Gastrocnemius medialis (tissue), 4 donors: Measurements from ENCODE around the gene DDX53.

Experiments used
- CTCF ChIP-seq, 5 experiments: fragments of 450-650 bp in 3 of 5; fragments of 200-600 bp in 2 of 5; sonication (generic) in 2 of 5; IDR thresholded peaks in 4 of 5; conservative IDR thresholded peaks in 1 of 5; 1 replicate in 4 of 5; 2 replicates in 1 of 5; pipeline ENCODE4 v1.5.1; 2016 to 2019; ENCODE audit warnings: antibody characterized with exemption in 5 of 5, mild to moderate bottlenecking in 3 of 5, moderate library complexity in 3 of 5
- POLR2A ChIP-seq, 2 donors: fragments of 450-650 bp; IDR thresholded peaks; one replicate each; pipeline ENCODE4 v1.6.1; 2017; ENCODE audit warnings: antibody characterized with exemption in 2 of 2, mild to moderate bottlenecking in 2 of 2, moderate library complexity in 2 of 2

GRCh38 chrX:22958250-22958649 is 41.5 kb upstream of the DDX53 start:
- TF ChIP-seq CTCF (IDR thresholded peaks at IDR 0.05 in 4 of 5, conservative IDR thresholded peaks at IDR 0.05 in 1 of 5) (no peak), POLR2A (IDR thresholded peaks at IDR 0.05) (no peak)
